ENCODE measurements around the gene AUTS2.

The AUTS2 gene

GRCh38 chr7:70829221-70830059 is 1231.2 kb downstream of the AUTS2 start:
- peaks cover 0 to 5% of the 10 kb centered on the region in 2 donors for H3K4me1 ChIP-seq (ENCODE audit: control insufficient read depth in 1 of 2, insufficient read depth in 2 of 2, low read length in 2 of 2)
- no peaks in the 10 kb centered on the region for H3K27me3 ChIP-seq (ENCODE audit: low read depth, low read length)
- H3K4me3 ChIP-seq (ENCODE audit: low read depth in 1 of 2, low read length in 2 of 2), result peak overlapping the region; percentile 42 to 56
- H3K27ac ChIP-seq (ENCODE audit: low read length), result no peak overlapping the region
- H3K9me3 ChIP-seq (ENCODE audit: control insufficient read depth in 1 of 2, low read length in 2 of 2), result no peaks in the 10 kb centered on the region
- H3K36me3 ChIP-seq (ENCODE audit: control insufficient read depth in 1 of 2, insufficient read depth in 2 of 2, low read length in 2 of 2), result no peaks in the 10 kb centered on the region

- Histone ChIP-seq H3K27ac (ENCODE audit: low read length) (no peak overlapping the region), H3K27me3 (ENCODE audit: low read depth, low read length) (no peaks in the 10 kb centered on the region), H3K36me3 (ENCODE audit: control insufficient read depth in 1 of 2, insufficient read depth in 2 of 2, low read length in 2 of 2) (no peaks in the 10 kb centered on the region), H3K9me3 (ENCODE audit: control insufficient read depth in 1 of 2, low read length in 2 of 2) (peaks cover 0 to 2% of the 10 kb centered on the region in 2 donors), H3K4me1 (ENCODE audit: control insufficient read depth in 1 of 2, insufficient read depth in 2 of 2, low read length in 2 of 2) (peaks cover 0 to 5% of the 10 kb centered on the region in 2 donors), H3K4me3 (ENCODE audit: low read depth in 1 of 2, low read length in 2 of 2) (no peak overlapping the region)
Measured at GRCh38 chr7:70830060-70830395, 1231.8 kb downstream of the AUTS2 start.

- Histone ChIP-seq H3K4me3 (ENCODE audit: low read depth in 1 of 2, low read length in 2 of 2) (no peak overlapping the region), H3K27ac (ENCODE audit: low read length) (no peak overlapping the region), H3K36me3 (ENCODE audit: control insufficient read depth in 1 of 2, insufficient read depth in 2 of 2, low read length in 2 of 2) (no peaks in the 10 kb centered on the region), H3K9me3 (ENCODE audit: control insufficient read depth in 1 of 2, low read length in 2 of 2) (peaks cover 0 to 4% of the 10 kb centered on the region in 2 donors), H3K27me3 (ENCODE audit: low read depth, low read length) (no peaks in the 10 kb centered on the region), H3K4me1 (ENCODE audit: control insufficient read depth in 1 of 2, insufficient read depth in 2 of 2, low read length in 2 of 2) (peaks cover 0 to 5% of the 10 kb centered on the region in 2 donors)
Measured at GRCh38 chr7:70830426-70830825, 1232.2 kb downstream of the AUTS2 start.

- Histone ChIP-seq H3K27ac (ENCODE audit: low read length) (no peak overlapping the region), H3K4me1 (ENCODE audit: control insufficient read depth in 1 of 2, insufficient read depth in 2 of 2, low read length in 2 of 2) (peaks cover 0 to 5% of the 10 kb centered on the region in 2 donors), H3K9me3 (ENCODE audit: control insufficient read depth in 1 of 2, low read length in 2 of 2) (peaks cover 0 to 4% of the 10 kb centered on the region in 2 donors), H3K27me3 (ENCODE audit: low read depth, low read length) (no peaks in the 10 kb centered on the region), H3K4me3 (ENCODE audit: low read depth in 1 of 2, low read length in 2 of 2) (no peak overlapping the region), H3K36me3 (ENCODE audit: control insufficient read depth in 1 of 2, insufficient read depth in 2 of 2, low read length in 2 of 2) (no peaks in the 10 kb centered on the region)
Measured at GRCh38 chr7:70833726-70834125, 1235.5 kb downstream of the AUTS2 start.

GRCh38 chr7:70834424-70834823 is 1236.1 kb downstream of the AUTS2 start:
- peaks cover 0 to 4% of the 10 kb centered on the region in 2 donors for H3K9me3 ChIP-seq (ENCODE audit: control insufficient read depth in 1 of 2, low read length in 2 of 2)
- H3K4me3 ChIP-seq (ENCODE audit: low read depth in 1 of 2, low read length in 2 of 2), result no peak overlapping the region
- H3K27me3 ChIP-seq (ENCODE audit: low read depth, low read length), result no peaks in the 10 kb centered on the region
- H3K27ac ChIP-seq (ENCODE audit: low read length), result no peak overlapping the region
- H3K36me3 ChIP-seq (ENCODE audit: control insufficient read depth in 1 of 2, insufficient read depth in 2 of 2, low read length in 2 of 2), result no peaks in the 10 kb centered on the region
- peaks cover 0 to 2% of the 10 kb centered on the region in 2 donors for H3K4me1 ChIP-seq (ENCODE audit: control insufficient read depth in 1 of 2, insufficient read depth in 2 of 2, low read length in 2 of 2)

GRCh38 chr7:70835658-70836057 is 1237.4 kb downstream of the AUTS2 start:
- H3K27ac ChIP-seq (ENCODE audit: low read length), result no peak overlapping the region
- H3K9me3 ChIP-seq (ENCODE audit: control insufficient read depth in 1 of 2, low read length in 2 of 2), result peaks cover 0 to 4% of the 10 kb centered on the region in 2 donors
- no peak overlapping the region for H3K4me3 ChIP-seq (ENCODE audit: low read depth in 1 of 2, low read length in 2 of 2)
- H3K36me3 ChIP-seq (ENCODE audit: control insufficient read depth in 1 of 2, insufficient read depth in 2 of 2, low read length in 2 of 2), result no peaks in the 10 kb centered on the region
- H3K27me3 ChIP-seq (ENCODE audit: low read depth, low read length), result no peaks in the 10 kb centered on the region
- H3K4me1 ChIP-seq (ENCODE audit: control insufficient read depth in 1 of 2, insufficient read depth in 2 of 2, low read length in 2 of 2), result no peaks in the 10 kb centered on the region

- H3K27ac ChIP-seq (ENCODE audit: low read length), result no peak overlapping the region
- no peaks in the 10 kb centered on the region for H3K27me3 ChIP-seq (ENCODE audit: low read depth, low read length)
- H3K4me1 ChIP-seq (ENCODE audit: control insufficient read depth in 1 of 2, insufficient read depth in 2 of 2, low read length in 2 of 2), result no peaks in the 10 kb centered on the region
- peaks cover 0 to 4% of the 10 kb centered on the region in 2 donors for H3K9me3 ChIP-seq (ENCODE audit: control insufficient read depth in 1 of 2, low read length in 2 of 2)
- no peaks in the 10 kb centered on the region for H3K36me3 ChIP-seq (ENCODE audit: control insufficient read depth in 1 of 2, insufficient read depth in 2 of 2, low read length in 2 of 2)
- no peak overlapping the region for H3K4me3 ChIP-seq (ENCODE audit: low read depth in 1 of 2, low read length in 2 of 2)
Measured at GRCh38 chr7:70836279-70836678, 1238.0 kb downstream of the AUTS2 start.

GRCh38 chr7:70836946-70837345 is 1238.7 kb downstream of the AUTS2 start:
- H3K4me3 ChIP-seq (ENCODE audit: low read depth in 1 of 2, low read length in 2 of 2), result no peak overlapping the region
- H3K9me3 ChIP-seq (ENCODE audit: control insufficient read depth in 1 of 2, low read length in 2 of 2), result peaks cover 0 to 4% of the 10 kb centered on the region in 2 donors
- no peaks in the 10 kb centered on the region for H3K4me1 ChIP-seq (ENCODE audit: control insufficient read depth in 1 of 2, insufficient read depth in 2 of 2, low read length in 2 of 2)
- H3K27ac ChIP-seq (ENCODE audit: low read length), result no peak overlapping the region
- H3K27me3 ChIP-seq (ENCODE audit: low read depth, low read length), result no peaks in the 10 kb centered on the region
- no peaks in the 10 kb centered on the region for H3K36me3 ChIP-seq (ENCODE audit: control insufficient read depth in 1 of 2, insufficient read depth in 2 of 2, low read length in 2 of 2)

- Histone ChIP-seq H3K4me3 (ENCODE audit: low read depth in 1 of 2, low read length in 2 of 2) (no peak overlapping the region), H3K36me3 (ENCODE audit: control insufficient read depth in 1 of 2, insufficient read depth in 2 of 2, low read length in 2 of 2) (no peaks in the 10 kb centered on the region), H3K27ac (ENCODE audit: low read length) (no peak overlapping the region), H3K4me1 (ENCODE audit: control insufficient read depth in 1 of 2, insufficient read depth in 2 of 2, low read length in 2 of 2) (no peaks in the 10 kb centered on the region), H3K9me3 (ENCODE audit: control insufficient read depth in 1 of 2, low read length in 2 of 2) (peaks cover 0 to 4% of the 10 kb centered on the region in 2 donors), H3K27me3 (ENCODE audit: low read depth, low read length) (no peaks in the 10 kb centered on the region)
Measured at GRCh38 chr7:70837589-70837988, 1239.3 kb downstream of the AUTS2 start.

- no peak overlapping the region for H3K27ac ChIP-seq (ENCODE audit: low read length)
- H3K36me3 ChIP-seq (ENCODE audit: control insufficient read depth in 1 of 2, insufficient read depth in 2 of 2, low read length in 2 of 2), result no peaks in the 10 kb centered on the region
- H3K4me3 ChIP-seq (ENCODE audit: low read depth in 1 of 2, low read length in 2 of 2), result no peak overlapping the region
- H3K4me1 ChIP-seq (ENCODE audit: control insufficient read depth in 1 of 2, insufficient read depth in 2 of 2, low read length in 2 of 2), result no peaks in the 10 kb centered on the region
- H3K27me3 ChIP-seq (ENCODE audit: low read depth, low read length), result no peaks in the 10 kb centered on the region
- peaks cover 0 to 4% of the 10 kb centered on the region in 2 donors for H3K9me3 ChIP-seq (ENCODE audit: control insufficient read depth in 1 of 2, low read length in 2 of 2)
Measured at GRCh38 chr7:70838292-70838907, 1240.1 kb downstream of the AUTS2 start.

All from muscle layer of duodenum (tissue), 2 donors.